Thyroid gland (tissue), 4 donors: ENCODE data around the gene TET3.

Experiments used
- POLR2A ChIP-seq, 2 donors: fragments of 450-650 bp; IDR thresholded peaks; one replicate each; pipeline ENCODE4 v1.6.1; 2017; ENCODE audit warnings: antibody characterized with exemption in 2 of 2, mild to moderate bottlenecking in 2 of 2, moderate library complexity in 1 of 2
- TF ChIP-seq, protein P1 (sequence below), 6 experiments: fragments of 200-600 bp in 3 of 6; fragments of 450-650 bp in 3 of 6; sonication (generic) in 3 of 6; IDR thresholded peaks; one replicate each; pipeline ENCODE4 v1.5.1; 2016 to 2019; ENCODE audit warnings: antibody characterized with exemption in 6 of 6, mild to moderate bottlenecking in 2 of 6, inconsistent platforms in 1 of 6, moderate library complexity in 1 of 6

DNA sequence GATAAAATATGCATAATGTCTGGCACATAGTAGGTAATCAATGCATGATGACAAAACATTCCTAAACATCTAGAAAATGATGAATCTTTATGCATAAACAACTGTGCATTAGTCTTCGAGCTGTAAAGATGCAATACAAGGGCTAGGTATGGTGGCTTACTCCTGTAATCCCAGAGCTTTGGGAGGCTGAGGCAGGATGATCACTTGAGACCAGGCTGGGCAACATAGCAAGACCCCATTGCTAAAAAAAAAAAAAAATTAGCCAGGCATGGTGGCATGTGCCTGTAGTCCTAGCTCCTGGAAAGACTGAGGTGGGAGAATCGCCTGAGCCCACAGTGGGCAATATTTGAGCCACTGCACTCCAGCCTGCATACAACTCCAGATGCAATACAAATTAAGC is 5.3 kb downstream of the TET3 start:
- TF ChIP-seq, protein P1, sequence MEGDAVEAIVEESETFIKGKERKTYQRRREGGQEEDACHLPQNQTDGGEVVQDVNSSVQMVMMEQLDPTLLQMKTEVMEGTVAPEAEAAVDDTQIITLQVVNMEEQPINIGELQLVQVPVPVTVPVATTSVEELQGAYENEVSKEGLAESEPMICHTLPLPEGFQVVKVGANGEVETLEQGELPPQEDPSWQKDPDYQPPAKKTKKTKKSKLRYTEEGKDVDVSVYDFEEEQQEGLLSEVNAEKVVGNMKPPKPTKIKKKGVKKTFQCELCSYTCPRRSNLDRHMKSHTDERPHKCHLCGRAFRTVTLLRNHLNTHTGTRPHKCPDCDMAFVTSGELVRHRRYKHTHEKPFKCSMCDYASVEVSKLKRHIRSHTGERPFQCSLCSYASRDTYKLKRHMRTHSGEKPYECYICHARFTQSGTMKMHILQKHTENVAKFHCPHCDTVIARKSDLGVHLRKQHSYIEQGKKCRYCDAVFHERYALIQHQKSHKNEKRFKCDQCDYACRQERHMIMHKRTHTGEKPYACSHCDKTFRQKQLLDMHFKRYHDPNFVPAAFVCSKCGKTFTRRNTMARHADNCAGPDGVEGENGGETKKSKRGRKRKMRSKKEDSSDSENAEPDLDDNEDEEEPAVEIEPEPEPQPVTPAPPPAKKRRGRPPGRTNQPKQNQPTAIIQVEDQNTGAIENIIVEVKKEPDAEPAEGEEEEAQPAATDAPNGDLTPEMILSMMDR (IDR thresholded peaks at IDR 0.05): no peak
- TF ChIP-seq POLR2A (IDR thresholded peaks at IDR 0.05): no peak
